ENCODE data around the gene GRB10.

The GRB10 gene

GRCh38 chr7:50607524-50608125, 175.1 kb downstream of the GRB10 start:
- ATAC-seq: no peak
- TF ChIP-seq SNAI2 (CRISPR knock-in tag; IDR thresholded peaks at IDR 0.05) (no peak), RARB (CRISPR knock-in tag; IDR thresholded peaks at IDR 0.05) (no peak), ZNF8 (CRISPR knock-in tag; IDR thresholded peaks at IDR 0.05) (no peak), ZNF565 (CRISPR knock-in tag; conservative IDR thresholded peaks at IDR 0.05; ENCODE audit: low read depth) (no peak), ZFP3 (CRISPR knock-in tag; IDR thresholded peaks at IDR 0.05) (no peak), POU6F1 (CRISPR knock-in tag; IDR thresholded peaks at IDR 0.05; ENCODE audit: borderline replicate concordance, low read depth) (no peak), TCF4 (CRISPR knock-in tag; IDR thresholded peaks at IDR 0.05; ENCODE audit: borderline replicate concordance) (no peak), BACH2 (CRISPR knock-in tag; IDR thresholded peaks at IDR 0.05; ENCODE audit: borderline replicate concordance) (no peak), OSR1 (CRISPR knock-in tag; IDR thresholded peaks at IDR 0.05) (no peak), TSHZ2 (CRISPR knock-in tag; IDR thresholded peaks at IDR 0.05) (no peak), ISL1 (CRISPR knock-in tag; IDR thresholded peaks at IDR 0.05) (no peak), PPARA (CRISPR knock-in tag; IDR thresholded peaks at IDR 0.05; ENCODE audit: borderline replicate concordance) (no peak), ARNTL (CRISPR knock-in tag; IDR thresholded peaks at IDR 0.05; ENCODE audit: borderline replicate concordance, low read depth) (no peak), CREB5 (CRISPR knock-in tag; IDR thresholded peaks at IDR 0.05; ENCODE audit: low read depth) (no peak), ZNF70 (CRISPR knock-in tag; IDR thresholded peaks at IDR 0.05) (no peak)

GRCh38 chr7:50605059-50605458, 177.6 kb downstream of the GRB10 start:
- no peak for ATAC-seq
- TF ChIP-seq BACH2 (CRISPR knock-in tag; IDR thresholded peaks at IDR 0.05; ENCODE audit: borderline replicate concordance) (no peak), ZNF565 (CRISPR knock-in tag; conservative IDR thresholded peaks at IDR 0.05; ENCODE audit: low read depth) (no peak), GLIS3 (CRISPR knock-in tag; IDR thresholded peaks at IDR 0.05) (no peak), ZNF70 (CRISPR knock-in tag; IDR thresholded peaks at IDR 0.05) (no peak), ZFP3 (CRISPR knock-in tag; IDR thresholded peaks at IDR 0.05) (no peak), PATZ1 (CRISPR knock-in tag; IDR thresholded peaks at IDR 0.05; ENCODE audit: borderline replicate concordance) (no peak), ZC3H10 (CRISPR knock-in tag; IDR thresholded peaks at IDR 0.05) (no peak), ARNTL (CRISPR knock-in tag; IDR thresholded peaks at IDR 0.05; ENCODE audit: borderline replicate concordance, low read depth) (no peak), ISL1 (CRISPR knock-in tag; IDR thresholded peaks at IDR 0.05) (no peak), PPARA (CRISPR knock-in tag; IDR thresholded peaks at IDR 0.05; ENCODE audit: borderline replicate concordance) (no peak), ZNF8 (CRISPR knock-in tag; IDR thresholded peaks at IDR 0.05) (no peak), CSDC2 (CRISPR knock-in tag; IDR thresholded peaks at IDR 0.05) (no peak), CSRNP3 (CRISPR knock-in tag; IDR thresholded peaks at IDR 0.05) (no peak), ZFP30 (CRISPR knock-in tag; IDR thresholded peaks at IDR 0.05) (no peak), OSR1 (CRISPR knock-in tag; IDR thresholded peaks at IDR 0.05) (no peak), POU6F1 (CRISPR knock-in tag; IDR thresholded peaks at IDR 0.05; ENCODE audit: borderline replicate concordance, low read depth) (no peak)
